Endothelial cell of umbilical vein (primary cell): ENCODE measurements around the gene PRDX5.

Experiments used
- EZH2 ChIP-seq: IDR thresholded peaks from 2 replicates; pipeline ENCODE4 v1.6.1; 2012; ENCODE audit warnings: borderline replicate concordance, low read depth, mild to moderate bottlenecking, moderate library complexity, low read length, inconsistent platforms; ENCODE audit not compliant: severe bottlenecking
- FOS ChIP-seq: IDR thresholded peaks from 2 replicates; pipeline ENCODE4 v1.6.1; 2011; ENCODE audit warnings: mild to moderate bottlenecking, low read length, moderate library complexity, borderline replicate concordance; ENCODE audit not compliant: insufficient read depth
- GATA2 ChIP-seq: IDR thresholded peaks from 2 replicates; pipeline ENCODE4 v1.7.0; 2011; ENCODE audit warnings: low read depth, mild to moderate bottlenecking, moderate library complexity, mixed read lengths, low read length; ENCODE audit not compliant: insufficient read length, insufficient read depth
- JUN ChIP-seq: IDR thresholded peaks from 2 replicates; pipeline ENCODE4 v1.6.1; 2011; ENCODE audit warnings: borderline replicate concordance, low read depth; ENCODE audit not compliant: insufficient read length, insufficient read depth
- MAX ChIP-seq: IDR thresholded peaks from 2 replicates; pipeline ENCODE4 v1.6.1; 2011; ENCODE audit not compliant: insufficient read depth, insufficient read length
- POLR2A ChIP-seq: IDR thresholded peaks from 2 replicates; pipeline ENCODE4 v1.6.1; 2012; ENCODE audit warnings: low read depth, mild to moderate bottlenecking, control low read depth, low read length
- POLR2AphosphoS5 ChIP-seq: IDR thresholded peaks from 2 replicates; pipeline ENCODE4 v1.6.1; 2012; ENCODE audit warnings: low read depth, mild to moderate bottlenecking, control low read depth, low read length, moderate library complexity; ENCODE audit not compliant: insufficient read depth
- TF ChIP-seq, protein P1 (sequence below), 2 donors: IDR thresholded peaks; 1 replicate in 1 of 2; 2 replicates in 1 of 2; pipeline ENCODE4 v1.5.1; 2011; ENCODE audit warnings: low read length in 2 of 2, mild to moderate bottlenecking in 2 of 2, moderate library complexity in 2 of 2, control low read depth in 1 of 2, inconsistent platforms in 1 of 2, low read depth in 1 of 2; ENCODE audit not compliant: insufficient read depth in 1 of 2; ENCODE audit errors: extremely low read depth in 1 of 2

- TF ChIP-seq, protein P1, sequence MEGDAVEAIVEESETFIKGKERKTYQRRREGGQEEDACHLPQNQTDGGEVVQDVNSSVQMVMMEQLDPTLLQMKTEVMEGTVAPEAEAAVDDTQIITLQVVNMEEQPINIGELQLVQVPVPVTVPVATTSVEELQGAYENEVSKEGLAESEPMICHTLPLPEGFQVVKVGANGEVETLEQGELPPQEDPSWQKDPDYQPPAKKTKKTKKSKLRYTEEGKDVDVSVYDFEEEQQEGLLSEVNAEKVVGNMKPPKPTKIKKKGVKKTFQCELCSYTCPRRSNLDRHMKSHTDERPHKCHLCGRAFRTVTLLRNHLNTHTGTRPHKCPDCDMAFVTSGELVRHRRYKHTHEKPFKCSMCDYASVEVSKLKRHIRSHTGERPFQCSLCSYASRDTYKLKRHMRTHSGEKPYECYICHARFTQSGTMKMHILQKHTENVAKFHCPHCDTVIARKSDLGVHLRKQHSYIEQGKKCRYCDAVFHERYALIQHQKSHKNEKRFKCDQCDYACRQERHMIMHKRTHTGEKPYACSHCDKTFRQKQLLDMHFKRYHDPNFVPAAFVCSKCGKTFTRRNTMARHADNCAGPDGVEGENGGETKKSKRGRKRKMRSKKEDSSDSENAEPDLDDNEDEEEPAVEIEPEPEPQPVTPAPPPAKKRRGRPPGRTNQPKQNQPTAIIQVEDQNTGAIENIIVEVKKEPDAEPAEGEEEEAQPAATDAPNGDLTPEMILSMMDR (IDR thresholded peaks at IDR 0.05; ENCODE audit: extremely low read depth in 1 of 2, insufficient read depth in 1 of 2, low read depth in 1 of 2, low read length in 2 of 2): no peak
- TF ChIP-seq POLR2A (no peak), MAX (no peak), POLR2AphosphoS5 (no peak), EZH2 (no peak), FOS (no peak), GATA2 (no peak), JUN (no peak)
Measured at GRCh38 chr11:64366751-64367150, 48.8 kb downstream of the PRDX5 start.
